Measurements from ENCODE around the gene TUBGCP6.

DNA sequence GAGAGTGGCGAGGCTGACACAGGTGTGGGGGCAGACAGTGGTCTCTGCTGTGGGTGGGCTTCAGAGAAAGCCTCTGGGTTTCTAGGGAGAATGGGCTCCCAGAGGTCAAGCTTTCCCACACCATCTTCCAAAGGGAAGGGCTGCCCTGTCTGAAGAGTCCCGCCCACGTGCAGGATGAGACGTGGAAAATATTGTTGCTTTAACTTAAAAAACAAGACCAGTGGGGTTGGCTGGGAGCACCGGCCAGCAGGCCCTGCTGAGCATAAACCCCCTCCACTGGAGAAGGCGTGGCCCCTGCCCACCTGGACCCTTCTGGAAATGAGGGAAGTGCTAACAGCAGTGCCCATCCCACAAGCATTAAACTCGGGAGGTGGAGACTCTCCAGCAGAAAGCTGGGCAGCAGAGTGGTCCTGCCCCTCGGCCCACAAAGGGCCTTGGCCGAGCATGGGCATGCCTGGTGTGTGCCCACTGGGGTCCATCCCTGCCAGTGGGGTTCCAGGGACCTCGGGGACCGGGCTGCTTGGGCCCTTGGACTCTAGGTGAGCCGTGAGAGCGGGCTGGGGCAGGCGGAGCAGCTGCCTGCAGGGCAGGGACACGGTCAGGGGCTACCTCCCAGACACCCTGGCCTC lies 28.7 kb downstream of the TUBGCP6 start:
- TF ChIP-seq, protein P1, sequence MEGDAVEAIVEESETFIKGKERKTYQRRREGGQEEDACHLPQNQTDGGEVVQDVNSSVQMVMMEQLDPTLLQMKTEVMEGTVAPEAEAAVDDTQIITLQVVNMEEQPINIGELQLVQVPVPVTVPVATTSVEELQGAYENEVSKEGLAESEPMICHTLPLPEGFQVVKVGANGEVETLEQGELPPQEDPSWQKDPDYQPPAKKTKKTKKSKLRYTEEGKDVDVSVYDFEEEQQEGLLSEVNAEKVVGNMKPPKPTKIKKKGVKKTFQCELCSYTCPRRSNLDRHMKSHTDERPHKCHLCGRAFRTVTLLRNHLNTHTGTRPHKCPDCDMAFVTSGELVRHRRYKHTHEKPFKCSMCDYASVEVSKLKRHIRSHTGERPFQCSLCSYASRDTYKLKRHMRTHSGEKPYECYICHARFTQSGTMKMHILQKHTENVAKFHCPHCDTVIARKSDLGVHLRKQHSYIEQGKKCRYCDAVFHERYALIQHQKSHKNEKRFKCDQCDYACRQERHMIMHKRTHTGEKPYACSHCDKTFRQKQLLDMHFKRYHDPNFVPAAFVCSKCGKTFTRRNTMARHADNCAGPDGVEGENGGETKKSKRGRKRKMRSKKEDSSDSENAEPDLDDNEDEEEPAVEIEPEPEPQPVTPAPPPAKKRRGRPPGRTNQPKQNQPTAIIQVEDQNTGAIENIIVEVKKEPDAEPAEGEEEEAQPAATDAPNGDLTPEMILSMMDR (conservative IDR thresholded peaks at IDR 0.05; ENCODE audit: low read depth in 2 of 2): no peak
- no peak for TF ChIP-seq POLR2AphosphoS5 (IDR thresholded peaks at IDR 0.05; ENCODE audit: low read depth)
- TF ChIP-seq, protein P2, sequence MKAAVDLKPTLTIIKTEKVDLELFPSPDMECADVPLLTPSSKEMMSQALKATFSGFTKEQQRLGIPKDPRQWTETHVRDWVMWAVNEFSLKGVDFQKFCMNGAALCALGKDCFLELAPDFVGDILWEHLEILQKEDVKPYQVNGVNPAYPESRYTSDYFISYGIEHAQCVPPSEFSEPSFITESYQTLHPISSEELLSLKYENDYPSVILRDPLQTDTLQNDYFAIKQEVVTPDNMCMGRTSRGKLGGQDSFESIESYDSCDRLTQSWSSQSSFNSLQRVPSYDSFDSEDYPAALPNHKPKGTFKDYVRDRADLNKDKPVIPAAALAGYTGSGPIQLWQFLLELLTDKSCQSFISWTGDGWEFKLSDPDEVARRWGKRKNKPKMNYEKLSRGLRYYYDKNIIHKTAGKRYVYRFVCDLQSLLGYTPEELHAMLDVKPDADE (IDR thresholded peaks at IDR 0.05): no peak
- no peak for TF ChIP-seq EZH2phosphoT487 (IDR thresholded peaks at IDR 0.05; ENCODE audit: unreplicated experiment)
- no peak for TF ChIP-seq JUNB (IDR thresholded peaks at IDR 0.05; ENCODE audit: unreplicated experiment)
- TF ChIP-seq ZNF114 (CRISPR knock-in tag; IDR thresholded peaks at IDR 0.05): no peak
